ENCODE measurements around the gene GAK.

GAK gene

GRCh38 chr4:833156-833555 lies 99.0 kb downstream of the GAK start:
- no peaks in the 10 kb centered on the region for H3K36me3 ChIP-seq (replicated peaks)
- H3K4me3 ChIP-seq (ENCODE audit: low read depth, low read length): no peak overlapping the region
- in situ Hi-C loops (cut with HindIII; ENCODE audit: low pct_ligation_motif_present, low sequenced_read_pairs): no loop called here
- H3K27ac ChIP-seq: no peak overlapping the region
- no peak for TF ChIP-seq CTCF (IDR thresholded peaks at IDR 0.05; ENCODE audit: low read depth, low read length, missing control alignments)
- peaks cover 5% of the 10 kb centered on the region for H3K27me3 ChIP-seq (replicated peaks)
- no peak for DNase-seq

GRCh38 chr4:832536-832935 lies 99.6 kb downstream of the GAK start:
- no peak for TF ChIP-seq CTCF (IDR thresholded peaks at IDR 0.05; ENCODE audit: low read depth, low read length, missing control alignments)
- DNase-seq: no peak
- peaks cover 11% of the 10 kb centered on the region for H3K27me3 ChIP-seq (replicated peaks)
- no peak overlapping the region for H3K4me3 ChIP-seq (ENCODE audit: low read depth, low read length)
- H3K36me3 ChIP-seq (replicated peaks): no peaks in the 10 kb centered on the region
- in situ Hi-C loops (cut with HindIII; ENCODE audit: low pct_ligation_motif_present, low sequenced_read_pairs): no loop called here
- no peak overlapping the region for H3K27ac ChIP-seq

GRCh38 chr4:832108-832507 lies 100.0 kb downstream of the GAK start:
- no peak for DNase-seq
- Histone ChIP-seq H3K36me3 (replicated peaks) (no peaks in the 10 kb centered on the region), H3K27ac (no peak overlapping the region), H3K27me3 (replicated peaks) (peaks cover 14% of the 10 kb centered on the region), H3K4me3 (ENCODE audit: low read depth, low read length) (no peak overlapping the region)
- in situ Hi-C loops (cut with HindIII; ENCODE audit: low pct_ligation_motif_present, low sequenced_read_pairs): no loop called here
- no peak for TF ChIP-seq CTCF (IDR thresholded peaks at IDR 0.05; ENCODE audit: low read depth, low read length, missing control alignments)

GRCh38 chr4:831483-831805 lies 100.7 kb downstream of the GAK start:
- in situ Hi-C loops (cut with HindIII; ENCODE audit: low pct_ligation_motif_present, low sequenced_read_pairs): no loop called here
- no peak for TF ChIP-seq CTCF (IDR thresholded peaks at IDR 0.05; ENCODE audit: low read depth, low read length, missing control alignments)
- no peak overlapping the region for H3K4me3 ChIP-seq (ENCODE audit: low read depth, low read length)
- no peak overlapping the region for H3K27ac ChIP-seq
- H3K27me3 ChIP-seq (replicated peaks): peaks cover 17% of the 10 kb centered on the region
- no peaks in the 10 kb centered on the region for H3K36me3 ChIP-seq (replicated peaks)
- no peak for DNase-seq

- Histone ChIP-seq H3K27ac (no peak overlapping the region), H3K27me3 (replicated peaks) (peaks cover 17% of the 10 kb centered on the region), H3K4me3 (ENCODE audit: low read depth, low read length) (no peak overlapping the region), H3K36me3 (replicated peaks) (no peaks in the 10 kb centered on the region)
- DNase-seq: no peak
- TF ChIP-seq CTCF (IDR thresholded peaks at IDR 0.05; ENCODE audit: low read depth, low read length, missing control alignments): no peak
- in situ Hi-C loops (cut with HindIII; ENCODE audit: low pct_ligation_motif_present, low sequenced_read_pairs): no loop called here
These were observed 101.3 kb downstream of the GAK start for GRCh38 chr4:830601-831482.

All from brain microvascular endothelial cell (primary cell).